GM21576 (cell line): Measurements from ENCODE around the gene PHAF1.
A peak's percentile ranks its signal among the peaks of the same experiment; 100 is the strongest.

Source experiments
- ATAC-seq: cut with Tn5 transposase; IDR thresholded peaks from one replicate; pipeline ENCODE4 v1.9.1; 2021; ENCODE audit warnings: mild to moderate bottlenecking, moderate library complexity; ENCODE audit not compliant: unreplicated experiment

PHAF1 gene

GRCh38 chr16:67191995-67192681, 82.4 kb downstream of the PHAF1 start, which contains the start of gene E2F4:
TSS of gene E2F4 (plus strand) at chr16:67192155. CDS start at chr16:67192228, 73 bp downstream.
- peak; percentile 78 for ATAC-seq

DNA sequence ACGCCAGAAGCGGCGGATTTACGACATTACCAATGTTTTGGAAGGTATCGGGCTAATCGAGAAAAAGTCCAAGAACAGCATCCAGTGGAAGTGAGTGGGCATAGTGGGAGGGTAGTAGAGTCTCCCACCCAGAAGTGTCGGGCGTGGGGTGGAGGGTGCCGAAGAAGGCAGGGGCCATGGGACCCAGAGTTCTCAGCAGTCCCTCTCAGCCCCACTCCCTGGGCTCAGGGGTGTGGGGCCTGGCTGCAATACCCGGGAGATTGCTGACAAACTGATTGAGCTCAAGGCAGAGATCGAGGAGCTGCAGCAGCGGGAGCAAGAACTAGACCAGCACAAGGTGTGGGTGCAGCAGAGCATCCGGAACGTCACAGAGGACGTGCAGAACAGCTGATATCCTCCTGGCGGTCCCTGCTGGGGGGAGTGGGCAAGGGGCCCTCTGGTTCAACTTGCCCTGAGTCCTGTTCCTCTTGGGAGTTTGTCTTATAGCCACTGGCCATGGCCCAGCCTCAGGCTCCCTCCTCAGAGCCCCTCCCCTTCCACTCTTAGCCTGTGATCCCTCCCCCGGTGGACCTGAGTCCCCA, 83.1 kb downstream of the PHAF1 start:
- ATAC-seq: peak; percentile 5

- ATAC-seq: no peak
Observed at GRCh38 chr16:67193536-67193935, 83.8 kb downstream of the PHAF1 start.

- ATAC-seq: no peak
Observed at GRCh38 chr16:67194260-67194659, 84.5 kb downstream of the PHAF1 start.

DNA sequence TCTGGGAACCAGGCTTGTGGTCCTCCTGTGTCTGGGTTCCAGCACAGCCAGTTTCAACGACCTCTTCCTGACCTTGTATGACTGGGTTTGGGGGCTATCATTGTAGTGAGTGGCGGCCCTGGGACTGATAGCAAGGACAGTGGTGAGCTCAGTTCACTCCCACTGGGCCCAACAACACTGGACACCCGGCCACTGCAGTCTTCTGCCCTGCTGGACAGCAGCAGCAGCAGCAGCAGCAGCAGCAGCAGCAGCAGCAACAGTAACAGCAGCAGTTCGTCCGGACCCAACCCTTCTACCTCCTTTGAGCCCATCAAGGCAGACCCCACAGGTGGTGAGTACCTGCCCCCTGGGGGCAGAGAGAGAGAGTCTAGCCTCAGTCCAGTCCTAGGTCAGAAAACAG, 85.9 kb downstream of the PHAF1 start:
- no peak for ATAC-seq

GRCh38 chr16:67196881-67197280, 87.1 kb downstream of the PHAF1 start:
- no peak for ATAC-seq

GRCh38 chr16:67197704-67198103, 88.0 kb downstream of the PHAF1 start:
- ATAC-seq: no peak
